Measurements from ENCODE around the gene SPATA20. TPM values are rescaled to one million over a fixed set of nuclear protein-coding genes. Genes with fewer than 3 reads are reported as not detected.

Gene SPATA20
- total and polyA plus RNA-seq, 2 of the 4 experiments (the other 2 are of a cell fraction): 17.0 to 35.0 TPM

GRCh38 chr17:50586421-50587247, 39.7 kb downstream of the SPATA20 start:
- Histone ChIP-seq H3K4ac (ENCODE audit: low read depth, low read length) (no peak overlapping the region), H3K9me1 (ENCODE audit: insufficient read depth, low read length) (0 out of 2 replicates have a peak, but pooled peaks cover 5% of the 10 kb centered on the region), H3K27ac (ENCODE audit: insufficient read depth, low read length) (no peak overlapping the region), H2AK5ac (ENCODE audit: low read depth, low read length) (no peak overlapping the region), H2AFZ (replicated peaks; ENCODE audit: low read length, poor library complexity) (no peak overlapping the region), H4K20me1 (ENCODE audit: insufficient read depth, low read length) (no peaks in the 10 kb centered on the region), H3K4me1 (ENCODE audit: control insufficient read depth, insufficient read depth, low read length) (peaks cover 2% of the 10 kb centered on the region; the same call in 1 of the 2 replicates), H2BK15ac (ENCODE audit: low read depth, low read length) (no peak overlapping the region), H2BK120ac (ENCODE audit: low read depth, low read length) (no peak overlapping the region), H3K79me1 (ENCODE audit: low read depth in 1 of 2, low read length in 2 of 2) (no peaks in the 10 kb centered on the region), H2BK20ac (ENCODE audit: low read depth, low read length) (no peak overlapping the region), H3K27me3 (ENCODE audit: control insufficient read depth, insufficient read depth, low read length) (peaks cover 51% of the 10 kb centered on the region), H3K36me3 (ENCODE audit: control insufficient read depth, insufficient read depth, low read length) (no peaks in the 10 kb centered on the region), H3K4me2 (ENCODE audit: low read depth, low read length) (no peak overlapping the region), H3K4me3 (ENCODE audit: insufficient read depth, low read depth, low read length) (no peak overlapping the region), H4K91ac (ENCODE audit: insufficient read depth, low read depth, low read length) (no peak overlapping the region), H2BK5ac (ENCODE audit: low read depth, low read length, poor library complexity, severe bottlenecking) (no peak overlapping the region), H3K9ac (ENCODE audit: low read depth, low read length) (no peak overlapping the region), H3K18ac (ENCODE audit: low read depth, low read length) (no peak overlapping the region), H3K9me3 (ENCODE audit: control insufficient read depth, insufficient read depth, low read length) (no peaks in the 10 kb centered on the region), H4K5ac (ENCODE audit: low read depth, low read length) (no peak overlapping the region), H3K14ac (replicated peaks; ENCODE audit: low read depth, low read length) (no peak overlapping the region), H3K56ac (ENCODE audit: extremely low read depth, insufficient read depth, low read length) (no peak overlapping the region), H3K23ac (ENCODE audit: low read depth, low read length) (no peak overlapping the region), H4K8ac (ENCODE audit: low read depth in 2 of 2, low read length in 2 of 2) (no peak overlapping the region), H2AK9ac (replicated peaks; ENCODE audit: low read depth, low read length, poor library complexity) (no peak overlapping the region)
- BruUV-seq (replicated peaks): no TSS peak
- no CpG with 5 or more reads among the region's 9 CpGs for WGBS, 2 experiments (ENCODE audit: extremely low coverage in 2 of 2, insufficient read length in 1 of 2)
- ChIA-PET CTCF (no interaction called here), POLR2A (ENCODE audit: unreplicated experiment) (no interaction called here)
- no peak for ATAC-seq (ENCODE audit: low read depth)
- TF ChIP-seq USF2 (IDR thresholded peaks at IDR 0.05; ENCODE audit: low read depth, low read length) (no peak), MAFK (IDR thresholded peaks at IDR 0.05; ENCODE audit: low read depth, low read length) (no peak), SMC3 (IDR thresholded peaks at IDR 0.05; ENCODE audit: low read depth, low read length) (no peak), BHLHE40 (IDR thresholded peaks at IDR 0.05; ENCODE audit: low read depth, low read length) (no peak), MXI1 (IDR thresholded peaks at IDR 0.05; ENCODE audit: borderline replicate concordance, low read depth, low read length) (no peak), NFE2L2 (IDR thresholded peaks at IDR 0.05; ENCODE audit: low read depth, low read length) (no peak), RFX5 (IDR thresholded peaks at IDR 0.05; ENCODE audit: low read depth, low read length) (no peak), CTCF (conservative IDR thresholded peaks at IDR 0.05; ENCODE audit: low read depth, low read length) (no peak), CHD1 (IDR thresholded peaks at IDR 0.05; ENCODE audit: low read depth, low read length) (no peak), FOS (IDR thresholded peaks at IDR 0.05; ENCODE audit: low read depth, low read length) (no peak), CEBPB (IDR thresholded peaks at IDR 0.05; ENCODE audit: low read depth, low read length) (no peak), POLR2A (IDR thresholded peaks at IDR 0.05; ENCODE audit: low read depth, low read length) (no peak), ELK1 (IDR thresholded peaks at IDR 0.05; ENCODE audit: borderline replicate concordance, low read depth, low read length) (no peak), RAD21 (IDR thresholded peaks at IDR 0.05; ENCODE audit: low read length) (no peak), RCOR1 (IDR thresholded peaks at IDR 0.05; ENCODE audit: insufficient replicate concordance, low read length) (no peak)
- in situ Hi-C loops (cut with MboI; ENCODE audit: low sequenced_read_pairs) (no loop called here), intact Hi-C loops (cut with micrococcal nuclease) (no loop called here), dilution Hi-C loops (cut with HindIII; ENCODE audit: low sequenced_read_pairs, unreplicated experiment) (no loop called here)
- DNase-seq: no peak
